ENCODE data around the gene TRPM6. TPM values are rescaled to one million over a fixed set of nuclear protein-coding genes. Genes with fewer than 3 reads are reported as not detected.

The TRPM6 gene
- polyA plus RNA-seq, 2 donors: 0.10 to 0.31 TPM

DNA sequence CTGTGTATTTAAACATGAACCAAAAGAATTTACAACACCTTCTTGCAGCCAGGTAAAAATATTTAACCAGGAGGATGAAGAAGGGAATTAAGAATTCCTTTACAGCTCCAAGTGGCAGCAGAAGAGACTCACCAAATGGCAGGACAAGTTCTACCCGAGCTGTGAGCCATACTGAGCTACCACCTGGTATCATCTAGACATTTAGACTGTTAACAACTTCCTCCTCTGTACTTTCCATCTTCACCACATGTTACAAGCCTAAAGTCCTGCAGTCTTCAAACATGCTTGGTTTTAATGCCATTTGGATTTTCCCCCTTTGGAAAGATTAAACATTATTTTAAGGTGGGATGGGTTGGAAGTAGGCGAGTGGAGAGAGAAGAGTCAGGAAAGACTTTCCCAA, 190.2 kb downstream of the TRPM6 start:
- Histone ChIP-seq H3K9me3 (ENCODE audit: control insufficient read depth in 2 of 2, insufficient read depth in 1 of 2, low read depth in 1 of 2, low read length in 1 of 2) (no peaks in the 10 kb centered on the region), H3K27me3 (ENCODE audit: control insufficient read depth in 1 of 2, insufficient read depth in 2 of 2, low read length in 2 of 2) (no peaks in the 10 kb centered on the region), H3K4me3 (ENCODE audit: low read depth in 1 of 2, low read length in 2 of 2) (no peak overlapping the region), H3K36me3 (ENCODE audit: control insufficient read depth in 2 of 2, insufficient read depth in 2 of 2, low read length in 1 of 2) (no peaks in the 10 kb centered on the region), H3K4me1 (ENCODE audit: control insufficient read depth in 2 of 2, insufficient read depth in 2 of 2, low read length in 1 of 2) (no peaks in the 10 kb centered on the region), H3K27ac (ENCODE audit: low read depth in 2 of 2, low read length in 1 of 2) (no peak overlapping the region)
- WGBS, 2 donors: 63 to 64% methylated on average over 2 of the region's 2 CpGs

DNA sequence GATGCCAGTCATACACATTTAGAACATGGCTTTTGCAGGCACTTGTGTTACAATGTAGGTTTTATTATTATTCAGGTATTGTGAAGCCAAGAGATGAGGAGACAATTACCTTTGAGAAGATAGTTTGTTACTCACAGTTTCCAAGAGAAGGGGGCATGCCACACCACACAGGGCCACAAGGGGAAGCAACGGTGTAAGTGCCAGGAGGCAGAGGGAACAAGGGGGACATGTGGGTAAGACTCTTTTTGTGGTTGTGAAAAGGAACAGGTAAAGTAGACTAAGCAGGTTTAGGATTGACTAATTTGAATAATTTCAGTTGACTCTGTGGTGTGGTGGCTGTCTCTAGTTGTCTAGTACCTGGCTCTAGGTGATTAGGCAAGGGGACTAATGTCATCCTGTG, 191.2 kb downstream of the TRPM6 start:
- Histone ChIP-seq H3K36me3 (ENCODE audit: control insufficient read depth in 2 of 2, insufficient read depth in 2 of 2, low read length in 1 of 2) (no peaks in the 10 kb centered on the region), H3K9me3 (ENCODE audit: control insufficient read depth in 2 of 2, insufficient read depth in 1 of 2, low read depth in 1 of 2, low read length in 1 of 2) (no peaks in the 10 kb centered on the region), H3K27me3 (ENCODE audit: control insufficient read depth in 1 of 2, insufficient read depth in 2 of 2, low read length in 2 of 2) (no peaks in the 10 kb centered on the region), H3K27ac (ENCODE audit: low read depth in 2 of 2, low read length in 1 of 2) (no peak overlapping the region), H3K4me1 (ENCODE audit: control insufficient read depth in 2 of 2, insufficient read depth in 2 of 2, low read length in 1 of 2) (no peaks in the 10 kb centered on the region), H3K4me3 (ENCODE audit: low read depth in 1 of 2, low read length in 2 of 2) (no peak overlapping the region)
- WGBS, 2 donors: 50 to 67% methylated on average over 1 of the region's 1 CpG

DNA sequence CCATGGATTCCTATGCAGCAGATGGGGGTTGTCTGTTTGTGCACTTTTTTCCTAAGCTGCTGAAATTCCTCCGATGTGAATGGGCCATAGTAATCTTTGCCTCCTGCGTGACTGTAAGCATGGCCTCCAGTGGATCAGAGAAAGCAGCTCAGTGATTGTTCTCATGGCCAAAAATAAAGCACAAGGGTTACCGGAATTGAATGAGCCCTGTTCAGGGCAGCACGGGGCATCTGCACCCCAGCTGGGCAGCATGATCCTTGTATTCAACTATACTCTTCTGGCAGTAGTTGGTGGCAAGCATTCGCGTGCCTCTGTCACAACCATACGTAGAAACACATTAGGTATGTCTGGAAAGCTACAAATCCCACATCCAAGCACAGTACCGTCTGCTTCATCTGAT, 196.7 kb downstream of the TRPM6 start:
- Histone ChIP-seq H3K9me3 (ENCODE audit: control insufficient read depth in 2 of 2, insufficient read depth in 1 of 2, low read depth in 1 of 2, low read length in 1 of 2) (no peaks in the 10 kb centered on the region), H3K27ac (ENCODE audit: low read depth in 2 of 2, low read length in 1 of 2) (no peak overlapping the region), H3K27me3 (ENCODE audit: control insufficient read depth in 1 of 2, insufficient read depth in 2 of 2, low read length in 2 of 2) (no peaks in the 10 kb centered on the region), H3K4me3 (ENCODE audit: low read depth in 1 of 2, low read length in 2 of 2) (no peak overlapping the region), H3K4me1 (ENCODE audit: control insufficient read depth in 2 of 2, insufficient read depth in 2 of 2, low read length in 1 of 2) (no peaks in the 10 kb centered on the region), H3K36me3 (ENCODE audit: control insufficient read depth in 2 of 2, insufficient read depth in 2 of 2, low read length in 1 of 2) (no peaks in the 10 kb centered on the region)
- WGBS, 2 donors: 81 to 84% methylated on average over 8 of the region's 8 CpGs

DNA sequence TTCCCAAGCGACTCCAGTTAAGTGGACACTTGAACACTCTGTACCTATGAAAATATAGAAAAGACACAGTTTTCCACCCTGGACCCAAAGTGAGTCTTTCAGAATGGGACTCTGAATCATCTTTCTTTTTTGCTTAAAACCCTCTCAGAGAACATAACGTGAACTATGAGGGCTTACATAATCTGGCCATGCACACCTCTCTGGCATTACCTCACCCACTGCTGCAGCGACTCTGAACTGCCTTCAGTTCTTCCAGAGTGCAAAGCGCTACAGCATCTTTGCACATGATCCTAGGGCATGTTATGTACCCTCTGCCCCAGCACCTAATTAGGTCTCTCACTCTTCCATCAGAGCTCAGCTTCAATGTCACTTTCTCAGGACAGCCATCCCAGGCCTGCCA, 204.4 kb downstream of the TRPM6 start:
- Histone ChIP-seq H3K9me3 (ENCODE audit: control insufficient read depth in 2 of 2, insufficient read depth in 1 of 2, low read depth in 1 of 2, low read length in 1 of 2) (no peaks in the 10 kb centered on the region), H3K4me3 (ENCODE audit: low read depth in 1 of 2, low read length in 2 of 2) (no peak overlapping the region), H3K27ac (ENCODE audit: low read depth in 2 of 2, low read length in 1 of 2) (no peak overlapping the region), H3K27me3 (ENCODE audit: control insufficient read depth in 1 of 2, insufficient read depth in 2 of 2, low read length in 2 of 2) (no peaks in the 10 kb centered on the region), H3K4me1 (ENCODE audit: control insufficient read depth in 2 of 2, insufficient read depth in 2 of 2, low read length in 1 of 2) (no peaks in the 10 kb centered on the region), H3K36me3 (ENCODE audit: control insufficient read depth in 2 of 2, insufficient read depth in 2 of 2, low read length in 1 of 2) (no peaks in the 10 kb centered on the region)
- WGBS, 2 donors: 76 to 85% methylated on average over 4 of the region's 4 CpGs

GRCh38 chr9:74681906-74682305, 205.8 kb downstream of the TRPM6 start:
- Histone ChIP-seq H3K4me1 (ENCODE audit: control insufficient read depth in 2 of 2, insufficient read depth in 2 of 2, low read length in 1 of 2) (no peaks in the 10 kb centered on the region), H3K4me3 (ENCODE audit: low read depth in 1 of 2, low read length in 2 of 2) (no peak overlapping the region), H3K9me3 (ENCODE audit: control insufficient read depth in 2 of 2, insufficient read depth in 1 of 2, low read depth in 1 of 2, low read length in 1 of 2) (no peaks in the 10 kb centered on the region), H3K36me3 (ENCODE audit: control insufficient read depth in 2 of 2, insufficient read depth in 2 of 2, low read length in 1 of 2) (no peaks in the 10 kb centered on the region), H3K27ac (ENCODE audit: low read depth in 2 of 2, low read length in 1 of 2) (no peak overlapping the region), H3K27me3 (ENCODE audit: control insufficient read depth in 1 of 2, insufficient read depth in 2 of 2, low read length in 2 of 2) (no peaks in the 10 kb centered on the region)
- WGBS, 2 donors: 35 to 44% methylated on average over 3 of the region's 3 CpGs

DNA sequence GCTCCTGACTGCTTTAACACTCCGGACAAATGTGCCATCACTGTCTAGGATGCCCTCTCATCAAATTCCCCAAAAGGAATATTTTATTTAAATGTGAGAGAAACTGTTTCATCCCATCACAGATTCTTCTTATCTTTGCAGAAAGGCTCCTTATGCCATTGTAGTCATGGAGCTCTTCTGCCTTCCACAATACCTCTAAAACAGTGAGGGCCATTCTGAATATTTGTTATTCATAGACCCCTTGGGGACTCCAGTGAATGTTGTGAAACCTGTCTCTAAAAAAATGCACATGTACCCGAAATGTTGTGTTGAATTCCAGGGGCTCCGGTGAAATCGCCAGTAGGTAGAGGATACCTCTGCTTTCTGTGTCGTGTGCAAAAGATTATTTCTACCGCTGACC, 213.6 kb downstream of the TRPM6 start:
- 82 to 87% methylated on average over 6 of the region's 6 CpGs for WGBS, 2 donors
- no peaks in the 10 kb centered on the region for H3K27me3 ChIP-seq (ENCODE audit: control insufficient read depth in 1 of 2, insufficient read depth in 2 of 2, low read length in 2 of 2)
- no peaks in the 10 kb centered on the region for H3K9me3 ChIP-seq (ENCODE audit: control insufficient read depth in 2 of 2, insufficient read depth in 1 of 2, low read depth in 1 of 2, low read length in 1 of 2)
- no peak overlapping the region for H3K27ac ChIP-seq (ENCODE audit: low read depth in 2 of 2, low read length in 1 of 2)
- H3K36me3 ChIP-seq (ENCODE audit: control insufficient read depth in 2 of 2, insufficient read depth in 2 of 2, low read length in 1 of 2): no peaks in the 10 kb centered on the region
- H3K4me1 ChIP-seq (ENCODE audit: control insufficient read depth in 2 of 2, insufficient read depth in 2 of 2, low read length in 1 of 2): no peaks in the 10 kb centered on the region
- H3K4me3 ChIP-seq (ENCODE audit: low read depth in 1 of 2, low read length in 2 of 2): no peak overlapping the region

Other genes starting within 250 kb of the TRPM6 start
- 1 to 10 TPM; 2.8 to 3.7 TPM for gene C9orf40, start 65.0 kb upstream of the TRPM6 start, polyA plus RNA-seq
- gene CARNMT1, start 140.4 kb upstream of the TRPM6 start, polyA plus RNA-seq: 1 to 10 TPM; 5.4 to 5.8 TPM
- 100 to 1,000 TPM in 1 of 2 donors, 10 to 100 TPM in 1; 39.2 to 127 TPM for gene NMRK1, start 200.2 kb upstream of the TRPM6 start, polyA plus RNA-seq
- 100 to 1,000 TPM in 1 of 2 donors, 10 to 100 TPM in 1; 99.6 to 127 TPM for gene OSTF1, start 200.6 kb upstream of the TRPM6 start, polyA plus RNA-seq

All from esophagus (tissue), 2 donors.